Fibroblast of peridontal ligament (primary cell): ENCODE results near the gene CASK.

ENCODE experiments used
- DNase-seq: peaks from one replicate; pipeline ENCODE4 v3.0.0-alpha.2; 2010; ENCODE audit errors: extremely low read depth

CASK gene

DNA sequence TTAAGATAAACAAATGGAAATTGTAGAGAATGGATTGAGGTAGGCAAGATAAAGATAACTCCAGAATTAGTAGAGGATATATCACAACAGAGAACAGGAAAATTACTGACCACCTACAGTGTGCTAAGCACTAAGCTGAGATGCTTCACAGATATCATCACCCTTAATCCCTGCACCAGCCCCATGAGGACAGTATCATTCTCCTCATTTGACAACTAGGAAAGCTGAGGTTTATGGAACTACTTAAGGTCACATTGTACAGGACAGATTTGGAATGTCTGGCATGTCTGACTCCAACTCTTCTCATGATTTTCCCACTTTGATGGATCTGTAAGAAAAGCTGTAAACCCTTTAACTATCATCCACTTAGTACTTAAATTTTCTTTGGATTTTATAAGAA is 95.5 kb downstream of the CASK start:
- no peak for DNase-seq

GRCh38 chrX:41825796-41826195 is 97.6 kb downstream of the CASK start:
- DNase-seq = no peak

DNA sequence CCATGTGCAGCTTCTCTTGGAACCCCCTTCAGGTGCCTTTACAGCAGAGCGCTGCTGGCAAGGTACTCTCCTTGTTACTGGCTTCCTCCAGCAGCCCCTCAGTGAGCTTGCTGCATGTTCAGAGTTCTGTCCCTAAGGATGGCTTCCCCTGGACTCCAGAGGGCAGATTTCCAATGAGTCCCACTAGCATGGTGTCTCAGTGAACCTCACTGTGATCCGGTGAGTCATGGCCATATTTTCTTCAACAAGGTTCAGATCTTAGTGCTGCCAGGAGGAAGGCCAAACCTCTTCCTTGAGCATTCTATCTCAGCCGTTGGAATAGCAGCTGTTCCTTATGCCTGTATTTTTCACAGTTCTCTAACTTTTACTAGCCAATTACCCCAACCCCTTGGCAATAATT is 98.8 kb downstream of the CASK start:
- DNase-seq = peak; percentile 17

GRCh38 chrX:41823402-41823801 is 100.0 kb downstream of the CASK start:
- no peak for DNase-seq

DNA sequence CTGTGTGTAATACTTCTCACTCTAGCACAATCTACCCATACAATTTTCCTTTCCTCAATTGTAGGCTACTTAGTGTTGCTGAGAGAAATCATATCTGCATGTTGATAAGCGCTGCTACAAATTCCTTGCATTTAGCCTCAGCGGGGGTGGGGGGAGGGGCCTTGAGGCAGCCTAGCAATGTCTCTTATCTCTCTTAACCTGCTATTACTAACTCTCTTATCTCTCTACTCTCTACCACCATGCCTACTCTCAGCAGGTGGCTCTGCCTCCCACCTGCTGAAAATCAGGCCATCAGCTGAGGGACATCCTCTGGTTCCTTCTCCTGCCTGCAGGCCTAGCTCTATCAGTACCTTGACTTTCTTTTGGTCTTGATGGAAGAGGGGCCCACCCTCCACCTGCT is 100.5 kb downstream of the CASK start:
- DNase-seq = no peak

- no peak for DNase-seq
These were observed 115.3 kb downstream of the CASK start for GRCh38 chrX:41808047-41808446.

DNA sequence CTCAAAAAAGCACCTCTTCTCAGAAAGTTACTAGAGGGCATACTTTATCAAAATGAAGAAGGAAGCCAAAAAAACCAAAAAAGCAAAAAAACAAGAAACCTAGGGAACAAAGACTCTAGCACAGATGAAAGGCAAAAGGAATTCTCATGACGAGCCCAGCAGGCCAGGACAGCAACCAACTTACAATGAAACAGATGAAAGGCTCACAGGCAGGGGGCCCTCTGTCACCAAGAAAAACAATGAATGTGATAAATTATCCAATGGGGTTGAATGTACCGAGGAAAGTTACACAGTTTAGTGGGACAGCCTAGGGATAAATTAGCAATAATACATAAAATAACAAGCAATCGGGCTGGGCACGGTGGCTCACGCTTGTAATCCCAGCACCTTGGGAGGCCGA is 120.4 kb downstream of the CASK start:
- no peak for DNase-seq

DNA sequence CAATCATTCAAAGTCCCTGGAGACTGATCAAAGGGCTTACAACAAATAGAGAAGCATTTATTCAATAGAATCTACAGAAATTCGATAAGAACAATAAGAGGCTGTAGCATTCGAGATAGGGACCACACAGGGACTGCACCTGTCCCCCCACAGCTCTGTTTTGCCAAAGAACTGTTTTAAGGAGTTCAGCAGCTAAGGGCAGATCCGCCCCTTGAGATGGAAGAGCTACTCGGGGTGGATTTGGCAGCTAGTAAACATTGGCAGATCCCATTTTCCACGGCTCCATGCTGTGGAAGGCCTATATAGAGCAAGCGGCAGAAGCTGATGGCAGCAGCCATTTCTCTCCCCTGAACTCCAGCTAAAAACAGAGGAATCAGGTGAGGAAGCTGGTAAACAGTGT is 123.7 kb downstream of the CASK start:
- no peak for DNase-seq

DNA sequence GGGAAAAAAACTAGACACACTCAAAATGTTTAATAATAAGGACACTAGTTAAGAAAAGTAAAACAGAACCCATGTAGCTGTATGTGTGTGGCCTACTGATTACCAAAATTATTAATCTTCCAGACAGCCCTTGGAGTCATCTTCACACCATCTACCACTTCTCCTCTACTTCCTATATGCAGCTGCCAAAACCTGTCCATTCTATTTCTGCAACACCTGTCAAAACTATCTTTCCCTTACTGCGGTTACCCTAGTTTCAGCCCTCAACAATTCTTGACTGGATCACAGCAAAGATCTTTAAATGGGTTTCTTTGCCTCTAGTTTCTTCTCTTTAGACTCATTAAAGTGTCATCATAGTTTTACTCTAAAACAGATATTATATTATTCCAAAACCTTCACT is 126.8 kb downstream of the CASK start:
- no peak for DNase-seq

DNA sequence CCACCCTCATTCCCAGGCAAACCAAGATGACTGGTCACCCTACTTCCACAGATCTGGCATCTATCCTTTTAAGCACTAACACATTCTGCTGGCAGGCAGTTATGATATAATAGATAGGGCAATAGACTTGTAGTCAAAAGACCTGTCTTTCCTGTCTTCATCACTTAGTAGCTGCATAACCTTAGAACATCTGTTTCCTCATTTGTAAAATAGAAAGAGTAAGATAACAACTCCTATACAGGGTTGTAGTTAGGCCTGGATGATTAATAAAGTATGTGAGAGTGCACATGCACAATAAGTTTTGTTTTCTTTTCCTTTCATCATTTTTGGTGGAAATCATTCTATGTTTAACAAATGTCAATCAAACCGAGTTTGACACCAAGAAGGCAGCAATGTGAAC is 127.3 kb downstream of the CASK start:
- no peak for DNase-seq

DNA sequence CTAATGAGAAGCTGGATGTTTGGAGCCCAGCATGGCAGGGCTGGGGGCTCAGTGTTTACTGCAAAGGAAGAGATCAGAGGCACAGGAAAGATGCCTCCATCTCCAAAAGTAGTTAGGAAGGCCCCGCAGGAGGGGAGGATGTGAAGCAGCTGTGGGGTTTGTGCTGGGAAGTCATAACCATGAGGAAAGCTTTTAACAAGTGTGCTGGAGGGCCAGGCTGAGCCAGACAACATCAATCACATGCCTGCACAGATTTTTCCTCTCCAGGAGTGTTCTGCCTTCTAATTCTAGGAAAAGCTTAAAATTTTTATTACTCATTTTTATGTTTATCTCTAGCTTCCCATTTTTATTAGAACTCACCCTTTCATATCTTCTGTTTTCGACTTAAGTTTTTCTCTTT is 134.0 kb downstream of the CASK start:
- no peak for DNase-seq

DNA sequence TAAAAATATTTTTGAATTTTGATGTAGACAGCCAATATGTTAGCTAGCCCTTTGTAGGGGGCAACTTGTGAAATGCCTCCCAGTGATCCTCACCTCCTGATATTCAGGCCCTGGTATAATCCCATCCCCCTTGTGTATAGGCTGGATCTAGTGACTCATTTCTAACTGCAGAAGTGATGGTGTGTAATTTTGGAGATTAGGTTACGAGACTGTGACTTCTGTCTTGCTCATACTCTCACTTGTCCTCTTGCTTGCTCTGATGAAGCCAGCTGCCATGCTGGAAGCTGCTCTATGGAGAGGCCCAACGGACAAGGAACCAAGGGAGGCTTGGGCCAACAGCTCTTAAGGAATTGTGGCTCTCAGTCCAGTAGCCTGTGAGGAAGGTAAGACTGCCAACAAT is 137.7 kb downstream of the CASK start:
- peak; percentile 18 for DNase-seq

DNA sequence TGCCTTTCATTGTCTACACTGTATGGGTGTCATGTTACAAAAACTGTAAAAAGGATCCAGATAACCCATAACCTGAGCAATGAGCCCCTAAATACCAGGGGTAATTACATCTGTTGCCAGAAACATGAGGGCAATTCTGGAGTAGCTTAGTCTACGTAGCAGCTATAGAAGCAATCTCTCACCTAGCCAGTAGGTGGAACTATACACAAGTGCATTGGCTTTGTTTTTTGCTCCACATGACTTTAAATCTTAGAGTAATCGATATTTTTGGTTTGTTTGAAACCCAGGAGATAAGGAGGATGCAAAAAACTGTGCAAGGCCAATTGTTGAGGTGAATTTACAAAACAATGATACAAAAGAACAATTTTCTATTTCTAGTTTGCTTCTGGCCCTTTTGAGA is 141.9 kb downstream of the CASK start:
- DNase-seq = peak; percentile 49

- no peak for DNase-seq
These were observed 143.4 kb downstream of the CASK start for GRCh38 chrX:41779941-41780340.

GRCh38 chrX:41779030-41779564 is 144.3 kb downstream of the CASK start:
- peak; percentile 22 for DNase-seq

GRCh38 chrX:41761702-41762101 is 161.7 kb downstream of the CASK start:
- no peak for DNase-seq

GRCh38 chrX:41761169-41761568 is 162.2 kb downstream of the CASK start:
- DNase-seq = no peak

GRCh38 chrX:41759817-41760216 is 163.5 kb downstream of the CASK start:
- peak; percentile 65 for DNase-seq

- no peak for DNase-seq
These were observed 165.0 kb downstream of the CASK start for GRCh38 chrX:41758401-41758800.

DNA sequence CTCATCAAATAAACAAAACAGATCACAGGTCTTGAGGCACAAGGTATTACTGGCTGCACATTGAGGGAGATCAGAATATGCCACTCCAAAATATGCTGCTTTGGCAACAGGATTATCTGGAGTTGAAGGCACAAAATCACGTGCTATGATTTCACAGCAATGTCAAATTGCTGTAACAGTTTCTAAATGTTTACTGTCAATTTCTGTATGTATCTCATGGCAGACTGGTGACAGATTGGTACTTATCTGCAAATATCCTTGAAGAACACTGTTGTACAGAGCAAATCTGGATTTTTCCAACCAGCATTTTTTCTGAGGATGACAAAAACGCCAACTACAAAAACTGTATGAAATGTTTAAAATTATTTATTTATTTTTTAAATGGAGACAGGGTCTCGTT is 172.6 kb downstream of the CASK start:
- DNase-seq = no peak

DNA sequence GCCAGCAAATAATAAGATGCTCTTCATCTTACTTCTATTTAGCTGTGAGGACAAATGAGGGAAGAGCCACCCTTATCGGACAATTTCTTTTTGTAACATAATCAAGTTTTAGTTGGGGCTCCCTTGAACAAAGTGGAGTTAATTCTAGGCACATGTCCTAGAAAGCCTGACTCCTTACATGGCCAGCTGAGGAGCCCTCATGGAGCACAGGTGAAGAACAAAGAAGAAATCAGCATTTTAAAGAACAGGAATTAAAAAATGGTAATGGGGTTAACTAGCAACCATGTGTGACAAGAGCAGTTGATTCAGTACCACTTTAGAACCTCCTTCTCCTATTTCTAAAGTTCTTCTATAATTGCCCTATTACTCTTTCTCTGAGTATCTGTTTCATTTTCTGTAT is 183.5 kb downstream of the CASK start:
- no peak for DNase-seq

DNA sequence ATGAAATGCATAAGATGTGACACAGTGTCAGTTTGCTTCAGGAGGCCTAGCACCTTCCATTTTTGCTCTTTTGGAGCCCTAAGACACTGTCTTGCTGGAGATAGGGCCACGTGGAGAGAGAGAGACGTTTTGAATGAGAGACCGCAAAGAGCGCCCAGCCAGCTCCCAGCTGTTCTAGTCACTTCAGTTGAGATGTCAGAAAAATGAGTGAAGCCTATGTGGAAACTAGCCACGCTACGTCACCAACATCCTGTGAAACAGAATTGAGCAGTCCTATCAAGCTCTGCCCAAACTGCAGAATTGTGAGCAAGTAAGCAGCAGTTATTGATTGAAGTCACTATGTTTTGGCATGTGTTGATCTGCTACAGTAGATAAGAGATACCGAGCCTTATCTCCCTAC is 186.3 kb downstream of the CASK start:
- no peak for DNase-seq

- DNase-seq = peak; percentile 27
These were observed 188.8 kb downstream of the CASK start for GRCh38 chrX:41734530-41734929.

DNA sequence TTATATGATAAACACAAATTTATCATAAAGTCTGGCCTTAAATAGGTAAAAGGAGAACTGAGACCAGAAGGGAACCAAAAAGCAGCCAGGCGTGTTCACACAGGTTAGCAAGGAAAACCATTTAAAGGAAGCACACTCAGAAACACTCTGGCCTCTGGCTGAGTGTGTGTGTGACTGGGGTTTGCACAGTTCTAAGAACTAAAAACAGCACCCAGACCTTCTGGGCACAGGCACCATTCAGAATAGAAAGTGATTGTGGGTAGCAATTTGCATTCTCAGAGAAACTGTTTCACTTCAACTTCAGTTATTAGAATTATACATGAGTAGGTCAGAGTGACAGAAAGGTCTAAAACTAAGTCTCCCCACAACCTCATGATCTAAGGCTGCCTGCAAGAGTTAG is 189.4 kb downstream of the CASK start:
- no peak for DNase-seq

DNA sequence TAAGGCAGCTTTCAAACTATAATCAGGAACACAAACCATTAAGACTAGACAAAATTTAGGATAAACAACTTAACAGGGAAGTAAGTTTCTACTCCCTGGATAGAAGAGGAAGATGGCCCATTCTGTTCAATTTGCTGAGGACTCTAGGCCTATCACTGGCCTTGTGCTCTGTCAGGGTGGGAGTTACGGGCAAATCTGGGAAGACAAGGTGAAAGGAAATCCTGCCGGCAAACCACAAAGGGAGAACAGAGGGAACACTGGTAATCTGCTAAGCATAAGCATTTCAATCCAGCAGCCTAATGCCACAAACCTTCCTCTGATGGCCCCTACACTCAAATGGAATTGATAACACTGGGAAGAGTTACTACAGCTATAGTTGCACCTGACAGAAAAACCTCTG is 191.1 kb downstream of the CASK start:
- no peak for DNase-seq
